SK-N-SH treated with all-trans-retinoic acid at 6 μM for 48 hours (cell line): ENCODE data around the gene HNRNPA3.

Experiments used
- ESRRG ChIP-seq: fragments of 250-450 bp; sonication (Bioruptor Pico); IDR thresholded peaks from 2 replicates; pipeline ENCODE4 v1.6.1; 2021; ENCODE audit warnings: mild to moderate bottlenecking
- SNAI2 ChIP-seq: fragments of 250-450 bp; sonication (Bioruptor Pico); IDR thresholded peaks from 2 replicates; pipeline ENCODE4 v1.5.0; 2020; ENCODE audit warnings: mild to moderate bottlenecking, moderate library complexity
- TSHZ2 ChIP-seq: fragments of 250-450 bp; sonication (Bioruptor Pico); IDR thresholded peaks from 2 replicates; pipeline ENCODE4 v1.5.0; 2020; ENCODE audit warnings: mild to moderate bottlenecking, moderate library complexity

- TF ChIP-seq TSHZ2 (no peak), SNAI2 (no peak), ESRRG (CRISPR knock-in tag) (no peak)
These were observed 55.7 kb downstream of the HNRNPA3 start for GRCh38 chr2:177268187-177268871.
